Measurements from ENCODE around the gene TSPAN3.

DNA sequence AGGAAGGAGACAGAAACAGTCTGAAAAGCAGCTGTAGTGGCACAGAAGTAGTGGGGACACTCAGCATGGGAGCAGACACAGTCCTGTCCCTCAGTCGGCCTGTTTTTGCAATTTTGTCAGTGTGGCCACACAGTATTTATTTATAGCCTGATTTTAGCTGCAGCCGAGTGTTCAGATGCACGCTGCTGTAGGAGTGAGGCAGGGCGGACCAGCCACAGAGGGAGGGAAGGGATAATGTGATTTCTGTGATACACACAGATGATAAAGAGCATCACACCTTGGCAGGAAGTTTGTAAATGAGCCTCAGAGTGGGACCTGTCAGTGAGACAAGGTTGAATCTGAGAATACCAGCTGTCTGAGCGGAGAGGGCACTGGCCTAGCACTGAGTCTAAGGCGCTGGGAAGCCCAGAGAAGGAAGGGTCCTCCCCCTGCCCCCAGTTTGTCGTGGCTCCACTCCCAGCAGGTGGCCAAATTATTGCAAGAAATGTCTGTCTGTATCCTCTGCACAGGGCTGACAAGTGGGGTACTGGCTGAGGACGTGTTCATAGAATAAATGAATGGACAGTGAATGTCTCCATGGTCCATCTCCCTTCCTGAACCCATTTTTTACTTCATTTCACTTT, 72.1 kb downstream of the TSPAN3 start:
- TF ChIP-seq, protein P1, sequence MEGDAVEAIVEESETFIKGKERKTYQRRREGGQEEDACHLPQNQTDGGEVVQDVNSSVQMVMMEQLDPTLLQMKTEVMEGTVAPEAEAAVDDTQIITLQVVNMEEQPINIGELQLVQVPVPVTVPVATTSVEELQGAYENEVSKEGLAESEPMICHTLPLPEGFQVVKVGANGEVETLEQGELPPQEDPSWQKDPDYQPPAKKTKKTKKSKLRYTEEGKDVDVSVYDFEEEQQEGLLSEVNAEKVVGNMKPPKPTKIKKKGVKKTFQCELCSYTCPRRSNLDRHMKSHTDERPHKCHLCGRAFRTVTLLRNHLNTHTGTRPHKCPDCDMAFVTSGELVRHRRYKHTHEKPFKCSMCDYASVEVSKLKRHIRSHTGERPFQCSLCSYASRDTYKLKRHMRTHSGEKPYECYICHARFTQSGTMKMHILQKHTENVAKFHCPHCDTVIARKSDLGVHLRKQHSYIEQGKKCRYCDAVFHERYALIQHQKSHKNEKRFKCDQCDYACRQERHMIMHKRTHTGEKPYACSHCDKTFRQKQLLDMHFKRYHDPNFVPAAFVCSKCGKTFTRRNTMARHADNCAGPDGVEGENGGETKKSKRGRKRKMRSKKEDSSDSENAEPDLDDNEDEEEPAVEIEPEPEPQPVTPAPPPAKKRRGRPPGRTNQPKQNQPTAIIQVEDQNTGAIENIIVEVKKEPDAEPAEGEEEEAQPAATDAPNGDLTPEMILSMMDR (IDR thresholded peaks at IDR 0.05): no peak
- TF ChIP-seq HMGA2 (CRISPR knock-in tag; IDR thresholded peaks at IDR 0.05): no peak
- TF ChIP-seq TCF7 (CRISPR knock-in tag; IDR thresholded peaks at IDR 0.05; ENCODE audit: low read depth): no peak
- no peak for TF ChIP-seq ZNF416 (CRISPR knock-in tag; IDR thresholded peaks at IDR 0.05)
- TF ChIP-seq, protein P2, sequence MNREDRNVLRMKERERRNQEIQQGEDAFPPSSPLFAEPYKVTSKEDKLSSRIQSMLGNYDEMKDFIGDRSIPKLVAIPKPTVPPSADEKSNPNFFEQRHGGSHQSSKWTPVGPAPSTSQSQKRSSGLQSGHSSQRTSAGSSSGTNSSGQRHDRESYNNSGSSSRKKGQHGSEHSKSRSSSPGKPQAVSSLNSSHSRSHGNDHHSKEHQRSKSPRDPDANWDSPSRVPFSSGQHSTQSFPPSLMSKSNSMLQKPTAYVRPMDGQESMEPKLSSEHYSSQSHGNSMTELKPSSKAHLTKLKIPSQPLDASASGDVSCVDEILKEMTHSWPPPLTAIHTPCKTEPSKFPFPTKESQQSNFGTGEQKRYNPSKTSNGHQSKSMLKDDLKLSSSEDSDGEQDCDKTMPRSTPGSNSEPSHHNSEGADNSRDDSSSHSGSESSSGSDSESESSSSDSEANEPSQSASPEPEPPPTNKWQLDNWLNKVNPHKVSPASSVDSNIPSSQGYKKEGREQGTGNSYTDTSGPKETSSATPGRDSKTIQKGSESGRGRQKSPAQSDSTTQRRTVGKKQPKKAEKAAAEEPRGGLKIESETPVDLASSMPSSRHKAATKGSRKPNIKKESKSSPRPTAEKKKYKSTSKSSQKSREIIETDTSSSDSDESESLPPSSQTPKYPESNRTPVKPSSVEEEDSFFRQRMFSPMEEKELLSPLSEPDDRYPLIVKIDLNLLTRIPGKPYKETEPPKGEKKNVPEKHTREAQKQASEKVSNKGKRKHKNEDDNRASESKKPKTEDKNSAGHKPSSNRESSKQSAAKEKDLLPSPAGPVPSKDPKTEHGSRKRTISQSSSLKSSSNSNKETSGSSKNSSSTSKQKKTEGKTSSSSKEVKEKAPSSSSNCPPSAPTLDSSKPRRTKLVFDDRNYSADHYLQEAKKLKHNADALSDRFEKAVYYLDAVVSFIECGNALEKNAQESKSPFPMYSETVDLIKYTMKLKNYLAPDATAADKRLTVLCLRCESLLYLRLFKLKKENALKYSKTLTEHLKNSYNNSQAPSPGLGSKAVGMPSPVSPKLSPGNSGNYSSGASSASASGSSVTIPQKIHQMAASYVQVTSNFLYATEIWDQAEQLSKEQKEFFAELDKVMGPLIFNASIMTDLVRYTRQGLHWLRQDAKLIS (CRISPR knock-in tag; IDR thresholded peaks at IDR 0.05; ENCODE audit: borderline replicate concordance): no peak
- no peak for TF ChIP-seq CREB1 (CRISPR knock-in tag; IDR thresholded peaks at IDR 0.05)
- no peak for TF ChIP-seq ATF6 (CRISPR knock-in tag; IDR thresholded peaks at IDR 0.05)

Measured in WTC11 (cell line).